Measurements from ENCODE around the gene ATP1A2.
"Not testable (repeated sequence)": the region's sequence is repeated elsewhere in the genome, so short reads cannot be mapped to it uniquely, and the experiment has no call there.

The ATP1A2 gene

DNA sequence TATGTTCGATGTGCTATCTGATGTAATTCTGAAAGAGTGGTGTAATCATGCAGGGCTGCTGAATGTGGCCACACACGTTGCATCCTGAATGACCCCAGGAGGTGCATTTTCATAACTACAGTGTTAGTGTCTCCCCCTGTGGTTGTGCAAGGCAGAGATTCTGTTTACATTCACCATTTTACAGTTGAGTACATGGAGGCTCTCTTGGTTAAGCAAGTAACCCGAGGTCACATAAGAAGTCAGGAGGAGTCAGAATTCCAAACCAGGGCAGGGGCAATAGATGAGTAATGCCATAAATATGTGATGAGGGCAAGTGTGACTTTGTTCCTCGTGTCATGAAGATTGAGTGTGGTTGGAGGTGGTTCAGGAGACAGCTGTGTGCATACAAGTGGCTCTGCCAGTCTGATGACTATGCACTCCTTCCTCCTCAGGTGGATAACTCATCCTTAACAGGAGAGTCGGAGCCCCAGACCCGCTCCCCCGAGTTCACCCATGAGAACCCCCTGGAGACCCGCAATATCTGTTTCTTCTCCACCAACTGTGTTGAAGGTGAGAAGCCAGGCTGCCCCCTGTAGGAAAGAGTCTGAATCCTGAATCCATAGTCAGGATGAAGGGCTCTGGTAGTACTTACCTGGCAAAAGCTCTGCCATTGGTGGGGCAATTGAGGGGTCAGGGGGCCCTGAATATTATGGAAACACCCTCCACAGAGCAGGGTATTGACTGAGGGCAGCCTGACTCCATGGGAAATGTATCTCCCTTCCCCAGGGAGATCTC lies 9.3 kb downstream of the ATP1A2 start:
- DNase-seq (ENCODE audit: low spot score), result peak; percentile 75

DNA sequence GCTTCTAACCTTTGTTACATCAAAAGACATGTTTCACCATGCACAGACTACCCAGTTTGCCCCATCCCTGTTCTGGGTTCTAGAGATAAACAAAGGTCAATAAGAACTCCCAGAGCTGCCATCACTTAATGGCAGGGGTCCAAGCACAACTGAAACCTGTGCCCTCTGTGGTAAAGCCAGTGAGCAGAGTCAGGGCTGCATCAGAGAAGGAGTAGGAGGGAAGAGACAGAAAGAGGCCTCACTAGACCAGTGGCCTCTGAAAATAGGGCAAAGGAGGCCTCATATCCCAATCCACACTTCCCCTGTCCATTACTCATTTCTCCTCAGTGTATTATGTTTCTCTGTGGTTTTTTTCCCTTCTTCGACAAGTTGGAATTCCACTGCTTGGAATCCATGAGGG lies 10.2 kb downstream of the ATP1A2 start:
- DNase-seq (ENCODE audit: low spot score), result no peak

DNA sequence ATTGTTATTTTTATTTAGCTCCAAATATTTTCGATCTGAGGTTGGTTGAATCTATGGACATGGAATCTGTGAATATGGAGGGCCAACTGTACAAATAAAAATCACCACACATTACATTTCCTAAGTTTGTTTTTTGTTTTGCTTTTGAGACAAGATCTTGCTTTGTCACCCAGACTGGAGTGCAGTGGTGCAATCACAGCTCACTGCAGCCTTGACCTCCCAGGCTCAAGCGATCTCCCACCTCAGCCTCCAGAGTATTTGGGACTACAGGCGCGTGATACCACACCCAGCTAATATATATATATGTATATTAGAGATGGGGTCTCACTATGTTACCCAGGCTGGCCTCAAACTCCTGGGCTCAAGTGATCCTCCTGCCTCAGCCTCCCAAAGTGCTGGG lies 10.8 kb downstream of the ATP1A2 start:
- DNase-seq (ENCODE audit: low spot score), result not testable (repeated sequence)

DNA sequence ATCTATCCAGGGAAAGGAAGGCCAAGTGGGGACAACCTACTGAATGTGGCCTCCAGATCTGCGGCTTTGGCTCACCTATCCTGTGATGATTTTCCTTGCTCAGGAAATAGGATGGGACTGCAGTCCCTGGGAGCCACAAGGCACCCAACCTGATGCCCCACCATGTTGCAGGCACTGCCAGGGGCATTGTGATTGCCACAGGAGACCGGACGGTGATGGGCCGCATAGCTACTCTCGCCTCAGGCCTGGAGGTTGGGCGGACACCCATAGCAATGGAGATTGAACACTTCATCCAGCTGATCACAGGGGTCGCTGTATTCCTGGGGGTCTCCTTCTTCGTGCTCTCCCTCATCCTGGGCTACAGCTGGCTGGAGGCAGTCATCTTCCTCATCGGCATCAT lies 11.8 kb downstream of the ATP1A2 start:
- DNase-seq (ENCODE audit: low spot score), result no peak

DNA sequence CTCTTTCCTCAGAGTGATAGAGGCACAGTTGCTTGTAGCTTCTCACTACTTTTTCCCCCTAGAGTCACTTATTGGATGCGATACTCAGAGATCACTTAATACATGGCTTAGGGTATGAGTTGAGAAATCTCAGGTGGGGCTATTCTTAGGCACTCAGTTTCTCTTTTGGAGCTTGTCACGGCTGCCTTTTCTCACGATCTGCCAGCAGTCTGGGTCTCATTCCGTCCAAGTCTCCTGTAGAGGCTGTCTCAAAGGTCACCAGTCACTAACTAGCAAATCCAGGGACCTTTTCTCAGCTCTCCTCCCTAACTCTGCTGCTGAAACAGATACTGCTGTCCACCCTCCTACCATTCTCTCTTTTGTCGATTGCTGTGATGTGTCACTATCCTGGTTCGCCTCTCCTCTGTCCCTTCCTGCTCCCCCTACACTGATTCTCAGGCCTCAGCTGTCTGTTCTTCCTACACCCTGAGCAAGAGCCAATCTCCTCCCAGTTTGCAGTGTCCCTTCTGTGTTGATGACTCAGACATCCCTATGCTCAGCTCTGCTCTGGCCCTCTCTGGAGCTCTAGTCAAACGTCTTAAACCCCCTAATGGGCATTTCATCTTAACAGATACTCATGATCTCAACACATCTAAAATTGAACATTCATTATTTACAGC lies 12.4 kb downstream of the ATP1A2 start:
- no peak for DNase-seq (ENCODE audit: low spot score)

DNA sequence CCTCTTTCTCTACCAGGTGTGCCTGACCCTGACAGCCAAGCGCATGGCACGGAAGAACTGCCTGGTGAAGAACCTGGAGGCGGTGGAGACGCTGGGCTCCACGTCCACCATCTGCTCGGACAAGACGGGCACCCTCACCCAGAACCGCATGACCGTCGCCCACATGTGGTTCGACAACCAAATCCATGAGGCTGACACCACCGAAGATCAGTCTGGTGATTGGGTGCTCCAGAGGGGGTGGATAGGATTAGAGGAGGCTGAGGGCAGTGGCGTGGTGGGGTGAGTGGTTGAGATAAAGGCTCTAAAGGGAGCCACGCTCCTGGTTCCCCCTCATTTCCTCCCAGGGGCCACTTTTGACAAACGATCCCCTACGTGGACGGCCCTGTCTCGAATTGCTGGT lies 13.1 kb downstream of the ATP1A2 start:
- no peak for DNase-seq (ENCODE audit: low spot score)

DNA sequence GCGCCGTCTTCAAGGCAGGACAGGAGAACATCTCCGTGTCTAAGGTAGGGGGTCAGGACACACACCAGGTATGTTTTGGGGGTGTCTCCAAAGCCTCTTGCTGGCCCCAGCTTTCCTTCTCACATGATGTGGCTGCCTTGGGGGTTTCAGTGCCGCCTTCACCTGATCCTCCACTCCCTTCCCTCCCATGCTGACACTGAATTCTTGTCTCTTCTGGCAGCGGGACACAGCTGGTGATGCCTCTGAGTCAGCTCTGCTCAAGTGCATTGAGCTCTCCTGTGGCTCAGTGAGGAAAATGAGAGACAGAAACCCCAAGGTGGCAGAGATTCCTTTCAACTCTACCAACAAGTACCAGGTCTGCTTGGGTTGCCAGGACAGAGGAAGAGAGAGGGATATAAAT lies 13.5 kb downstream of the ATP1A2 start:
- no peak for DNase-seq (ENCODE audit: low spot score)

DNA sequence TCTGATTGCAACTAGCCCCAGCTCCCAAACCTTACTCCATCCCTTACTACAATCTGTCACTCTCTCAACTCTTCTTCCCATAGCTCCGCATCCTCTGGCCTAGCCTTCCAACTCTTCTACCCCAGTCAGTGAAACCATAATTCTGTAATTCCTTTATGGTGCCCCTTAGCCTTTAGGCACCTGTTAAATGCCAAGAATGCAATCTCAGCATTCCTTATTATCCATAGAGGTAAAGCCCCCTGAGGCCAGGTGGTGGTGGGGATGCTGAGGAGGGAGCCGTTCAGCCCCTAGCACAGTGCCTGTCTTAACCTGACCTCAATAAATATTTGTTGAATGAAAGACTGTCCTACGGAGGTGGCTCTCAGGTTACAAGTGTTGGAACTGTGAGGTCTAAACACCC lies 14.0 kb downstream of the ATP1A2 start:
- no peak for DNase-seq (ENCODE audit: low spot score)

DNA sequence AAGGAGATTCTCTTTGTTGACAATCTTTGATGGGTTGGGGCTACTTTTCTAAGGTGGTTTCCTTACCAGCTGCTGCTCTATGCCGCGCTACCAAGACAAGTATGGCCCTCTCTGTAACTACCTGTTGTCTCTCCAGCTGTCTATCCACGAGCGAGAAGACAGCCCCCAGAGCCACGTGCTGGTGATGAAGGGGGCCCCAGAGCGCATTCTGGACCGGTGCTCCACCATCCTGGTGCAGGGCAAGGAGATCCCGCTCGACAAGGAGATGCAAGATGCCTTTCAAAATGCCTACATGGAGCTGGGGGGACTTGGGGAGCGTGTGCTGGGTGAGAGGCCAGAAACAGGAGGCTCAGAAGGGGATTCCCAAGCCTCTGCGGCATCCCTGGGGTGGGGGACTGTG lies 14.4 kb downstream of the ATP1A2 start:
- no peak for DNase-seq (ENCODE audit: low spot score)

DNA sequence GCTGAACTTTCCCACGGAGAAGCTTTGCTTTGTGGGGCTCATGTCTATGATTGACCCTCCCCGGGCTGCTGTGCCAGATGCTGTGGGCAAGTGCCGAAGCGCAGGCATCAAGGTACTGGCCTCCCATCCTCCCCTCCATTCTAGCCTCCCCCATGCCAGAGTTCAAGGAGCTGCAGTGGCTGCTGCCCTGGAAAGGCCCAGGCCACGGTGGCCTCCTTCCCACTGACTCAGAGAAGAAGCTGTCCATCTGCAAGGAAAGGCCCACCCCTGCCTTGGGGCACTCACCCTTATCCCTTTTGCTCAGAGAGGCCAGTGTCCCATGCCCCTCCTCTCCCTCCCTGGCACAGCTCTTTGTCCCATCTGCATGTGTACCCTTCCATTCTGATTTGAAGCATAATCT lies 14.9 kb downstream of the ATP1A2 start:
- DNase-seq (ENCODE audit: low spot score), result no peak

DNA sequence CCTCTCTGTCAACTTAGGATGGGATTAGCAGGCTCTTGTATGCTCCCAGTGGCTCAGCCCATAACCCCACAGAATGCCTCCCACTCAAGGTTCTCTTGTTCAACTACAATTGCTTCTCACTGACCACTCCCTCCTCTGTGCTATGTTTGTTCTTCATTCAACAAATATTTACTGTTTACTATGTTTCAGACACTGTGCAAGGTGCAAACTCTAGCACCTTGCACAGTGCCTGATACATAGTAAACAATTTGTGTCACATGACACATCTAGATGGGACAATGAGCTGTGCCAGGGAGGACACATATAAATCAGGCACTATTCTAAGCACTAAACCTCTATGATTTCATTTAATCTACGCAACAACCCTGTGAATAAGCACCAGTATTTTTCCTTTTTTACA lies 15.4 kb downstream of the ATP1A2 start:
- no peak for DNase-seq (ENCODE audit: low spot score)

DNA sequence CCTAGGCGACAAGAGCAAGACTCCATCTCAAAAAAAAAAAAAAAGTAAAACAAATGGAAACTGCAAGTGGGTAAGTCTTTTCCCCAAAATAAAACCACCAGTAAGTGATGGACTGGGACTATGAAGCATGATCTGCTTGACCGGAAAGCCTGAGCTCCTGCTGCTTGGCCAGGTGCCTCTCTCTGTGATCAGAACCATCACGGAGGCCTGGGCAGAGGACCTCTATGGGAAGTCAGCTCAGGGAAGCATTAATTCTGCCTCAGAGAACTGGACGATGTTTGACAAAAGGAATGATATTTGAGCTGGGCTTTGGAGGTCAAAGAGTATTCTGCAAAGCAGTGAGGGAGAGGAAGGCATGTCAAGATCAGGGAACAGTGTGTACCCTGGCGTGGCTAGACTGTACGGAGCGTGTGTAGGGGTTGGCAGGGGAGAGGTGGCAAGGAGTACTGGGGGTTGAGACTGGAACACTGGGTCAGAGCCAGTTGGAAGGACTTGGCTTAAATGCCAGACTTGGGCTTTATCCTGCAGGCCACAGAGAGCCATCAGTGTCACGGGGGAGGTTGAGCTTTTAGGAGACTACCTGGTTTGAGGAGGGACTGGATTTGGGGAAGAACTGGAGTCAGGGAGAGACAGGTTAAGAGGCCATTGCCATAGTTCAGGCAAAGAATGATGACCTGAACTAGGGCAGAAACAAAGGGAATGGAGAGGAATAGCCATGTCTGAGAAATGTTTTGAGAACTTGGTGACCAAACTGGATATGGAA lies 16.4 kb downstream of the ATP1A2 start:
- DNase-seq (ENCODE audit: low spot score), result no peak

DNA sequence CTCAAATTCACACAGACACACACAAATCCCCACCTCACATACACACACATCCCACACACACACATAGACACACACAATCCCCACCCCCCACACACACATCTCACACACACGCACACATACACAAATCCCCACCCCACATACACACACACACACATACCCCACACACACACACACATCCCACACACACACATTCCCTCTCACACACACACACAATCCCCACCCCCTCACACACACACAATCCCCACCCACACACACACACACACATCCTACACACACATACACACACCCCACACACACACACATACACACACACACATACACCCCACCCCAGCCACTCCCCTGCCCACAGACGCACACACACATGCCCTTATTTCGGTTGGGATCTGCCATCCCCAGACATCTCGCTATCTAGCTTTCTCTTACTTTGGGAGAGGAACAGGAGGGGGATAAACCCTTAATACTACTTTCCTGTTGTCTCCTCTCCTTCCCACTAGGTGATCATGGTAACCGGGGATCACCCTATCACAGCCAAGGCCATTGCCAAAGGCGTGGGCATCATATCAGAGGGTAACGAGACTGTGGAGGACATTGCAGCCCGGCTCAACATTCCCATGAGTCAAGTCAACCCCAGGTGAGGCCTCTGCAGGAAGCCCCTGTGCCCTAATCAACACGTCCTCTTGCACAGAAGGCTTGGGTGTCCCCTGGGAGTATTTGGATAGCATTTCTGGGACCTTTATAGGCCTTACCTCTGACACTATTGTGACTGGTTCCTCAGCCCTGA lies 18.6 kb downstream of the ATP1A2 start:
- DNase-seq (ENCODE audit: low spot score), result no peak

DNA sequence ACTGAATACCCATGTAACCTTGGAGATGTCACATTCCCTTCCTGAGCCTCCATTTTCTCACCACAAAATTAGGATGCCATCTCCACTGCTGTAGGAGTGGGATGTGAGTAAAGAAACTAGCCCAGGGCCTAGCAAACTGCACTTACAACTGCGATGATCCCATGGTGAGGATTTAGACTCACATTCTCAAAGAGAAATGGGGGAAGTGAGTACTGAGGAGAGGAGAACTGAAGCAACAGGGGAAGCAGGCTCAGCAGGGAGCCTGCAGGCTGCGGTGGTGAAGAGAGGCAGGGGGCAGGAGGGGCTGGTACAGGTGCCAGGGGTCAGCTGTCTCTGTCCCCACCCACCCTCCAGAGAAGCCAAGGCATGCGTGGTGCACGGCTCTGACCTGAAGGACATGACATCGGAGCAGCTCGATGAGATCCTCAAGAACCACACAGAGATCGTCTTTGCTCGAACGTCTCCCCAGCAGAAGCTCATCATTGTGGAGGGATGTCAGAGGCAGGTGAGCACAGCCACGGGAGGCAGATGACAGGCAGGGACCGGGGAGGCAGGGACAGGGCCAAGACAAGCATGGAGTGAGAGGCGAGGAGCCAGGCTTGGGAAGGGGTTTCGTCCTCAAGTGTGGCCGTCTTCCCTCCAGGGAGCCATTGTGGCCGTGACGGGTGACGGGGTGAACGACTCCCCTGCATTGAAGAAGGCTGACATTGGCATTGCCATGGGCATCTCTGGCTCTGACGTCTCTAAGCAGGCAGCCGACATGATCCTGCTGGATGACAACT lies 19.4 kb downstream of the ATP1A2 start:
- no peak for DNase-seq (ENCODE audit: low spot score)

DNA sequence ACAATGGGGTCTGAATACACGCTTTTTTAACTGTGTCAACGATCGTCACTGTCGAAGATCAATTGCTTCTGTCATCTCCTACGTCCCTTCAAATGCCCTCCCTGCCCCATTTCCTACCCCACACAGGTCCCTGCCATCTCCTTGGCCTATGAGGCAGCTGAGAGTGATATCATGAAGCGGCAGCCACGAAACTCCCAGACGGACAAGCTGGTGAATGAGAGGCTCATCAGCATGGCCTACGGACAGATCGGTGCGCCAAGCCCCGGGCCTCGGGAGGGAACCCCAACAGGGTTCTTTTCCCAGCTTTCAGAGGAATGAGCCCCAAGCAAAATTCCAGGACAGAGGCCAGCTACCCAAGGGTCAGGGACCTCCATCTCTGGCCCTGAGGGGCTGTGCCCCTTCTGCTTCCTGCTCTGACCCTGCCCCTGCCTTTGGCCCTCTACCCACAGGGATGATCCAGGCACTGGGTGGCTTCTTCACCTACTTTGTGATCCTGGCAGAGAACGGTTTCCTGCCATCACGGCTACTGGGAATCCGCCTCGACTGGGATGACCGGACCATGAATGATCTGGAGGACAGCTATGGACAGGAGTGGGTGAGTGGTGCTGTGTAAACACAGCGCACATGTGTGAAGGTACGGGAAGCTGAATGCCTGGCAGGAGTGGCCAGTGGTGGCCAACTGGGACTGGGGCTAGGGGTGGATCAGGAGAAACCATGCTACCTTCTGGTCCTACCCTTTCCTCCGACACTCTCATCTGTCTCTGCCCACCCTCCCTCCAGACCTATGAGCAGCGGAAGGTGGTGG lies 20.8 kb downstream of the ATP1A2 start:
- DNase-seq (ENCODE audit: low spot score), result no peak

DNA sequence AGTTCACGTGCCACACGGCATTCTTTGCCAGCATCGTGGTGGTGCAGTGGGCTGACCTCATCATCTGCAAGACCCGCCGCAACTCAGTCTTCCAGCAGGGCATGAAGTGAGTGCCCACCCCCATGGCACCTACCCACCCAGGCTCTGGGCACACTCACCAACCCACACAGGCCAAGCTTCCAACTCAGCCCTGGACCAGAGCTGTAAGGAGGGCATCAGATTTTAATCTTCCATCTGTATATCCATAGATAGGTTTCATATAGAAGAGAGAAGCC lies 21.3 kb downstream of the ATP1A2 start:
- no peak for DNase-seq (ENCODE audit: low spot score)

DNA sequence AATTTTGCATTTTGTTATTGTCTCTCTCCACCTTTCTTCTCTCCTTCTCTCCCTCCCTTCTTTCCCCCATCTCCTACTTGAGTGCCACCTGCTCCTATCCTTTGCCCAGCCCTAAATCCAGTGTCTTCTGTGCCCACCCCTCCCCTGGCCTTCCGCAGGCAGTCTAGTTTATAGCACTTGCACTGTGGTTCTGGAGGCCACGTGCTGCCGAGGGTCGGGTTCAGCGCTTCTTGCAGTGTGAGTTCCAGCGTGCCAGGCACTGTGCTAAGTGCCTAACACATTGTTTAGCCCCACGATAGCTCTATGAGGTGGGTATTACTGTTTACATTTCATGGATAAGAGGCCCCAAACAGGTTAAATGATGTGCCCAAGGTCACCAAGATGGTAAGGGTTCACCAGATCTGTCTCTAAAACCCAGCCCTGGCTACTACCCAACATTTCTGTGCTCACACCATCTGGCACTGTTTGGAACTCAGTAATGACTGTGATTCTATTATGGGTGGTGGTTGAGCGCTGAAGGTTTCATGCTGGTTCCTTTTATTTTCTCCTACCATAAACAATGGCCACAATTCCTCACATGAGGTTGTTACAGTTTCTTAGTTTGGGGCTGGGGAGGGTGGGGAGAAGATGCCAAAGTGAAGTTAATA lies 21.8 kb downstream of the ATP1A2 start:
- no peak for DNase-seq (ENCODE audit: low spot score)

DNA sequence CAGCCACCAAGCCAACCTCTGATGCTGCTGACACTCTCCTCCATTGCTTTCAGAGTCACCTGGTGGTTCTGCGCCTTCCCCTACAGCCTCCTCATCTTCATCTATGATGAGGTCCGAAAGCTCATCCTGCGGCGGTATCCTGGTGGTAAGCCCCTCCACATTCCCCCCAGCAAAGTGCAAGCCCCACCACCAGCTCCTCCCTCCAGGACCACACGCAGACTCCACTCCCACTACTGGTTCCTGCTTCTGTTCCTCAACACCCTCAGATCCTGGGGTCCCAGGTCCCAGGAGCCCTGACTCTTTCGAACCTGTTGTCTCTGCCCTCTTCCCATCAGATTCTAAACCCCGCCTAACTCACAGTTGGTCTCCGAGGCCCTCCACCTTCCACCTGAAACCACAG lies 24.3 kb downstream of the ATP1A2 start:
- no peak for DNase-seq (ENCODE audit: low spot score)

DNA sequence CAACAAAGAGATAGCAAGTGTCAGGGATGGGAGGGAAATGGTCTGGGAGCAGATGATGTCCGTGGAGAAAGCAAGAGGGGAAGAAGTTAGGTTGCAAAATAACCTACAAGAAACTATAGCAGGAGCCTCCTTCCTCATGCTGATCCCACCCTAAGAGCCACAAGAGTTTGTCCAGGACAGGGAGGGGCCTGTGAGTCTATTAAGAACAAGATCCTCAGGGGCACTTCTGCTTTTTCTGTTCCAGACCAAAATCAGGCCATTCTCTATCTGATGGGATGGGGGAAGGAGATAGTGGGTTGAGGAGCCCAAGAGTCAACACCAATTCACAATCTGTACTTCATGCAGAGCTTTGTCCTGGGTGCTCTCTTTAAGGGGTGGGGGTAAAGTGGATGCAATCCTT lies 28.1 kb downstream of the ATP1A2 start:
- no peak for DNase-seq (ENCODE audit: low spot score)

DNA sequence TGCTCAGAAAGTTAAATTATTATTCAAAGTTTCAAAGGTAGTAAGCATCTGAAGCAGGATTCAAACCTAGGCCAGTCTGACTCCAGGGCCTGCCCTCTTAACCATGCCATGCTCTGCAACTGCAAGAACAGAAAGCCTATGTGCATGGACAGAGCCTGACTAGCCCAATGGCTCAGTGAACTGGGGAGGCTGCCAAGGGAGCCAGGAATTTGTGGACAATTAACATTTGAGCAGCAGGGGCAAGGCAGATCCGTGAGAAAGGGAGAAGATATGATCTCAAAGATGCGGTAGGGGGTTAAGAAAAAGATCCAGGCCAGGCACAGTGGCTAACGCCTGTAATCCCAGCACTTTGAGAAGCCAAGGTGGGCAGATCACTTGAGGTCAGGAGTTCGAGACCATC lies 29.4 kb downstream of the ATP1A2 start:
- DNase-seq (ENCODE audit: low spot score), result no peak

DNA sequence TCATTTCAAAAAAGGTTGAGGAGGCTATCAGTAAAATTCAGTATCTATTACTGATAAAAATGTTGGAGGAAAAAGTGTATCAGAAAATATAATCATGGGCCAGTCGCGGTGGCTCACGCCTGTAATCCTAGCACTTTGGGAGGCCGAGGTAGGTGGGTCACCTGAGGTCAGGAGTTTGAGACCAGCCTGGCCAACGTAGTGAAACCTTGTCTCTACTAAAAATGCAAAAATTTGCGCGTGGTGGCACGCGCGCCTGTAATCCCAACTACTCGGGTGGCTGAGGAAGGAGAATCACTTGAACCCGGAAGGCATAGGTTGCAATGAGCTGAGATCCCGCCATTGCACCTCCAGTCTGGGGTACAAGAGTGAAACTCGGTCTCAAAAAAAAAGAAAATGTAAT lies 30.5 kb downstream of the ATP1A2 start:
- no peak for DNase-seq (ENCODE audit: low spot score)

All from HuH-7.5 (cell line).